Choroid plexus epithelial cell (primary cell): ENCODE data around the gene ZNF19.

Experiments used
- DNase-seq: peaks from one replicate; pipeline ENCODE4 v3.0.0-alpha.2; 2010; ENCODE audit warnings: low read depth
- H3K4me3 ChIP-seq: 2 replicates; pipeline ENCODE4 v1.5.1; 2011; ENCODE audit warnings: low read depth, mild to moderate bottlenecking, control low read depth, low read length, moderate library complexity
- CTCF ChIP-seq: conservative IDR thresholded peaks from 2 replicates; pipeline ENCODE4 v1.5.1; 2011; ENCODE audit warnings: low read depth, mild to moderate bottlenecking, control low read depth, inconsistent platforms, low read length, moderate library complexity

ZNF19 gene

GRCh38 chr16:71426880-71427615 lies 62.1 kb downstream of the ZNF19 start:
- H3K4me3 ChIP-seq = no peak overlapping the region
- no peak for TF ChIP-seq CTCF
- no peak for DNase-seq

GRCh38 chr16:71426069-71426879 lies 62.9 kb downstream of the ZNF19 start:
- H3K4me3 ChIP-seq = peak overlapping the region; percentile 49
- TF ChIP-seq CTCF = no peak
- peak; percentile 87 for DNase-seq

- no peak for DNase-seq
- peak overlapping the region; percentile 49 for H3K4me3 ChIP-seq
- TF ChIP-seq CTCF = no peak
Observed at GRCh38 chr16:71425746-71426068, 63.4 kb downstream of the ZNF19 start.

- no peak for TF ChIP-seq CTCF
- DNase-seq = no peak
- H3K4me3 ChIP-seq = no peak overlapping the region
Observed at GRCh38 chr16:71424626-71425025, 64.5 kb downstream of the ZNF19 start.

GRCh38 chr16:71423865-71424264 lies 65.3 kb downstream of the ZNF19 start:
- no peak overlapping the region for H3K4me3 ChIP-seq
- TF ChIP-seq CTCF = no peak
- no peak for DNase-seq
